Memory B cell (primary cell): ENCODE measurements around the gene CDKN2AIPNL.
"Not testable (repeated sequence)": the region's sequence is repeated elsewhere in the genome, so short reads cannot be mapped to it uniquely, and the experiment has no call there.

Experiments
- ATAC-seq: fragments of 150-1000 bp; cut with Tn5 transposase; 2 replicates; pipeline ENCODE4 v1.10.0; 2021; ENCODE audit warnings: low read depth, mild to moderate bottlenecking, moderate library complexity
- DNase-seq, 2 donors: peaks; one replicate each; pipeline ENCODE4 v3.0.0; 2022; ENCODE audit warnings: low spot score in 2 of 2
- H3K27ac Mint-ChIP-seq: one replicate; pipeline ENCODE4 v1.8.0; 2022; ENCODE audit warnings: mild to moderate bottlenecking, moderate library complexity, mixed read lengths
- H3K27me3 Mint-ChIP-seq: one replicate; pipeline ENCODE4 v1.8.0; 2022; ENCODE audit warnings: mixed read lengths
- H3K36me3 Mint-ChIP-seq: one replicate; pipeline ENCODE4 v1.8.0; 2022; ENCODE audit warnings: mild to moderate bottlenecking, mixed read lengths
- H3K4me1 Mint-ChIP-seq: one replicate; pipeline ENCODE4 v1.8.0; 2022; ENCODE audit warnings: mixed read lengths
- H3K4me3 Mint-ChIP-seq: one replicate; pipeline ENCODE4 v1.8.0; 2022; ENCODE audit warnings: mild to moderate bottlenecking, moderate library complexity, mixed read lengths
- H3K9me3 Mint-ChIP-seq: one replicate; pipeline ENCODE4 v1.8.0; 2022; ENCODE audit warnings: mixed read lengths

CDKN2AIPNL gene

GRCh38 chr5:134403951-134404350, 7.7 kb downstream of the CDKN2AIPNL start:
- Mint-ChIP-seq H3K9me3 (no peaks in the 10 kb centered on the region), H3K27me3 (no peaks in the 10 kb centered on the region), H3K36me3 (peaks cover 8% of the 10 kb centered on the region), H3K27ac (no peak overlapping the region), H3K4me1 (no peaks in the 10 kb centered on the region), H3K4me3 (no peak overlapping the region)
- no peak for ATAC-seq
- no peak for DNase-seq

DNA sequence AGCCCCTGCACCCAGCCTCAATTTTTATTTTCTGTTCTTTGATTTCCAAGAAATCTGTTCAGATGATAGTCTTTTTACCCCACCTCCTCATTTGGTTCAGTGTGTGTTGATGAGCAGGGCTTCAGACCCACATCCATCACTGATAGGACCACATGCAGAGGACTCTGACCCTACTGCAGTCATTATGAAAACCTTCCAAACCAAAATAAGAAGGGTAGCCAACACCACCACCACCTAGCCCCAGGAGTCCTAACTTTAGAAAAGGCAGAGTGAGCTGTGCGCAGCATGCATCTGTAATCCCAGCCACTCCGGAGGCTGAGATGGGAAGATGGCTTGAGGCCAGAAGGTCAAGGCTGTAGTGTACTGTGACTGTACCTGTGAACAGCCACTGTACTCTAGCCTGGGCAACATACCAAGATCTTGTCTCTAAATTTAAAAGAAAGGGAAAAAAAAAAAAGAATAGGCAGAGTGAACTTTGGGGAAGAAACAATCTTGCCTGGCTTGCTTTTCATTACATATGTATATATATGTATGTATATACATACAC, 13.0 kb downstream of the CDKN2AIPNL start:
- peaks cover 11% of the 10 kb centered on the region for H3K36me3 Mint-ChIP-seq
- DNase-seq (no peak), ATAC-seq (no peak)
- H3K27ac Mint-ChIP-seq: peak overlapping the region; percentile 79
- no peaks in the 10 kb centered on the region for H3K27me3 Mint-ChIP-seq
- H3K4me3 Mint-ChIP-seq: no peak overlapping the region
- peaks cover 4% of the 10 kb centered on the region for H3K4me1 Mint-ChIP-seq
- H3K9me3 Mint-ChIP-seq: no peaks in the 10 kb centered on the region

- no peak overlapping the region for H3K27ac Mint-ChIP-seq
- H3K36me3 Mint-ChIP-seq: peaks cover 14% of the 10 kb centered on the region
- H3K9me3 Mint-ChIP-seq: no peaks in the 10 kb centered on the region
- no peak overlapping the region for H3K4me3 Mint-ChIP-seq
- H3K4me1 Mint-ChIP-seq: peaks cover 4% of the 10 kb centered on the region
- no peaks in the 10 kb centered on the region for H3K27me3 Mint-ChIP-seq
- ATAC-seq (no peak), DNase-seq (no peak)
Measured at GRCh38 chr5:134397196-134397595, 14.5 kb downstream of the CDKN2AIPNL start.

DNA sequence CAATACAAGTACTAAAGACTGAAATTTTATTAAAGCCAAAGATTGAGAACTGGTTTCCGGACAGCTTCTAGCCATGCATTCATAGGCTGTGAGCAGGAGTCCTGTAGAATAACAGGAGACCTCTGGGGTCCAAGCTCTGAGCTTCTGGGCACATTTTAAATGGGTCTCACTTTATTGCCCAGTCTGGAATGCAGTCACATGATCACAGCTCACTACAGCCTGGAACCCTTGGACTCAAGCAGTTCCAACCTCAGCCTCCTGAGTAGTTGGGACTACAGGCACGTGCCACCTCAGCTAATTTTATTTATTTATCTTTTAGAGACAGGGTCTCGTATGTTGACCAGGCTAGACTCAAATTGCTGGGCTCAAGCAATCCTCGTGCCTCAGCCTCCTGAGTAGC, 15.4 kb downstream of the CDKN2AIPNL start:
- ATAC-seq: no peak
- H3K27ac Mint-ChIP-seq: no peak overlapping the region
- peaks cover 13% of the 10 kb centered on the region for H3K36me3 Mint-ChIP-seq

GRCh38 chr5:134394932-134395331, 16.7 kb downstream of the CDKN2AIPNL start:
- Mint-ChIP-seq H3K4me3 (no peak overlapping the region), H3K27me3 (no peaks in the 10 kb centered on the region), H3K27ac (no peak overlapping the region), H3K4me1 (peaks cover 4% of the 10 kb centered on the region), H3K9me3 (no peaks in the 10 kb centered on the region), H3K36me3 (peaks cover 14% of the 10 kb centered on the region)
- ATAC-seq (no peak), DNase-seq (no peak)

More for the DNA sequence above, 15.4 kb downstream of the CDKN2AIPNL start:
- Mint-ChIP-seq H3K4me1 (peaks cover 4% of the 10 kb centered on the region), H3K9me3 (no peaks in the 10 kb centered on the region), H3K4me3 (no peak overlapping the region), H3K27me3 (no peaks in the 10 kb centered on the region)
- no peak for DNase-seq

- ATAC-seq: no peak
- H3K27ac Mint-ChIP-seq: no peak overlapping the region
- DNase-seq: no peak
- no peak overlapping the region for H3K4me3 Mint-ChIP-seq
- H3K27me3 Mint-ChIP-seq: no peaks in the 10 kb centered on the region
- peaks cover under 1% of the 10 kb centered on the region for H3K4me1 Mint-ChIP-seq
- no peaks in the 10 kb centered on the region for H3K9me3 Mint-ChIP-seq
- H3K36me3 Mint-ChIP-seq: peaks cover 19% of the 10 kb centered on the region
Measured at GRCh38 chr5:134392301-134392700, 19.4 kb downstream of the CDKN2AIPNL start.

DNA sequence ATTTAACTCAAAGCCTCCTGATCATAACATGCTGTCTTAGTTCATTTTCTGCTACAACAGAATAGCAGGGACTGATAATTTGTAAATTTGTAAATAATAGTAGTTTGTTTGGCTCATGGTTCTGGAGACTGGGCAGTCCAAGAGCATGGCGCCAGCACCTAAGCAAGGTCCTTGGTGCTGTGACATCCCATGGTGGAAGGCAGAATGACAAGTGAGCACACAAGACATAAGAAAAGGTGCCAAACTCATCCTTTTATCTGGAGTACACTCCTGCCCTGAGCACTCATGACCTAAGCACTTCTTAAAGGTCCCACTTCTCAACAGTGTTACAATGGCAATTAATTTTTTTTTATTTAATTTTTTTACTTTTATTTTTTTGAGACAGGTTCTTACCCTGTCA, 24.2 kb downstream of the CDKN2AIPNL start:
- H3K9me3 Mint-ChIP-seq: no peaks in the 10 kb centered on the region
- H3K27ac Mint-ChIP-seq: no peak overlapping the region
- no peak for ATAC-seq
- peaks cover 24% of the 10 kb centered on the region for H3K36me3 Mint-ChIP-seq
- H3K27me3 Mint-ChIP-seq: no peaks in the 10 kb centered on the region
- H3K4me1 Mint-ChIP-seq: peaks cover 2% of the 10 kb centered on the region
- no peak overlapping the region for H3K4me3 Mint-ChIP-seq
- no peak for DNase-seq

DNA sequence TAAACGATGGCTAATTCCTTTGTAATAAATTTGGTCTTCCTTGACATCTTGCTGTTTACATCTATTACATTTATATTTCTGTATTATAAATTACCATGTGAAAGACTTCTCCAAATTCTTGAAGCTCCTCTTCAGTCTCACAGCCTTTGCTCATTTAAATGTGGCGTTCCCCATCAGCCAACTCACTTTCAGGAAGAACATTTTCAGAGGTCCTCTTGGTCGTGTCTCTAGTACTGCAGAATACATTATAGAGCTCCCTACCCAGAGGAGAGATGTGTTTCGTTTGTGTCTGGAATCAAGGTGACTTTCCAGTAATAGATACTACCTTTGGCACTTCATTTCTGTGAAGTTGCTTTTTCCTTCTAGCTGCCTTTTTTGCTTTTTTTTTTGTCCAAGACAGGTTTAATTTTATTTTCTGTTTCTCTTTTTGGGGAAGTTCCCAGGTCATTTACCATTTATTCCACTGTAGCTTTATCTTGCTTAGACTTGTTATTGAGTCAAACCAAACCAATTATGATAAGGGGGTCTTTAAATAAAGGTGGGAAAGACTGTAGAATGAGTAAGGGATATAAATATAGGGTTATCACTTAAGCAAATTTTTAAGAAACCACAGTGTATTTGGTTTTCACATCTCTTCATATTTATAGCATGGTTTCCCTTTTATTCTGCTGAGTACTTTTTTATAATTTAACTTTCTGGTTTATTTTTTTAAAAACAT, 27.5 kb downstream of the CDKN2AIPNL start:
- no peaks in the 10 kb centered on the region for H3K9me3 Mint-ChIP-seq
- peaks cover 2% of the 10 kb centered on the region for H3K4me1 Mint-ChIP-seq
- no peak overlapping the region for H3K4me3 Mint-ChIP-seq
- H3K27me3 Mint-ChIP-seq: no peaks in the 10 kb centered on the region
- H3K27ac Mint-ChIP-seq: peak overlapping the region; percentile 83
- DNase-seq (no peak), ATAC-seq (no peak)
- H3K36me3 Mint-ChIP-seq: peaks cover 20% of the 10 kb centered on the region

DNA sequence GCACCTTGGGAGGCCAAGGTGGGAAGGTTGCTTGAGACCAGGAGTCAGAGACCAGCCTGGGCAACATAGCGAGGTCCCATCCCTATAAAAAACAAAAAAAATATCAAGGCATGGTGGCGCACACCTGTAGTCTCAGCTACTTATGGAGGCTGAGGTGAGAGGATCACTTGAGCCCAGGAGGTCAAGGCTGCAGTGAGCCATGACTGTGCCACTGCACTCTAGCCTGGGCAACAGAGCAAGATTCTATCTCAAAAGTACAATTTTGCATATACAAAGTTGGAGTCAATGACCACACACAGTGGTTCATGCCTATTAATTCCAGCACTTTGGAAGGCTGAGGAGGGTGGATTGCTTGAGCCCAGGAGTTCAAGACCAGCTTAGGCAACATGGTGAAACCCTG, 29.5 kb downstream of the CDKN2AIPNL start:
- DNase-seq, H3K9me3 Mint-ChIP-seq, ATAC-seq, H3K4me1 Mint-ChIP-seq, H3K27me3 Mint-ChIP-seq, H3K4me3 Mint-ChIP-seq, H3K27ac Mint-ChIP-seq: not testable (repeated sequence)
- H3K36me3 Mint-ChIP-seq: peaks cover 16% of the 10 kb centered on the region

DNA sequence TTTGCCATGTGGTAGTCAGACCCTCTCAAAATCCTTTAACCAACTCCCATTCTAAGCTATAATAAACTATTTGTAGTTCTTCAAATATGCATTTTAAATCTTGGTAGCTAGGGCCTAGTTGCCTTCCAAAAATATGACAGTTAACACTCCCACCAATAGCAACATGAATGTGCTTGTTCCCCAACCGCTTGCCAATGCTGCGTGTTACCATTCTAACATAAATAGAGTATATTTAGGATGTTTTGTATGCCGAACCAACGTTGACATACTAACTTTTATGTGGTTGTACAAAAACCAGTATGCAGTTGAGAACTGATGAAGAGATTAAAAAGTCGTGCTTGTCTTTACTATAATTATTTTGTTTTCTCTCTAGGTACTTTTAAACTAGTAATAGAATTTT, 31.3 kb downstream of the CDKN2AIPNL start:
- ATAC-seq (no peak), DNase-seq (no peak)
- peaks cover 18% of the 10 kb centered on the region for H3K36me3 Mint-ChIP-seq
- no peaks in the 10 kb centered on the region for H3K27me3 Mint-ChIP-seq
- H3K27ac Mint-ChIP-seq: no peak overlapping the region
- no peaks in the 10 kb centered on the region for H3K9me3 Mint-ChIP-seq
- H3K4me1 Mint-ChIP-seq: peaks cover 7% of the 10 kb centered on the region
- no peak overlapping the region for H3K4me3 Mint-ChIP-seq

DNA sequence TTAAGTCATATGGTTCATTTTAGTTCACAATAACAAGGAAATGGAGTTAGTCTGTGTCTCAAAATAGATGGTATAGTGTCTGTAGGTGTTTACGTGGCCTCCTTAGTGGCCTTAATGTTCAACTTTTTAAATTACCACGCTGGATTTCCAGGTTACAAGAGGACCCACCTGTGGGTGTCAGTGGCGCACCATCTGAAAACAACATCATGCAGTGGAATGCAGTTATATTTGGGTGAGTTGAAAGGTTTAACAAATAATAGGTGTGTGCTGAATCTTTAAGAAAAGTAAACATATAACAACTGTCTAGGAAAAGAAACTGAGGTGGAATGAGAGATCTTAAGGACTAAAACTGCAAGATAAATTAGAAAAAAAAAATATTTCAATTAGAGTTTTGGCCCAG, 37.4 kb downstream of the CDKN2AIPNL start:
- DNase-seq (no peak), ATAC-seq (no peak)
- Mint-ChIP-seq H3K36me3 (peaks cover 7% of the 10 kb centered on the region), H3K27ac (peak overlapping the region; percentile 45), H3K27me3 (no peaks in the 10 kb centered on the region), H3K4me1 (peaks cover 32% of the 10 kb centered on the region), H3K4me3 (no peak overlapping the region), H3K9me3 (no peaks in the 10 kb centered on the region)

GRCh38 chr5:134373633-134374032, 38.0 kb downstream of the CDKN2AIPNL start:
- H3K36me3 Mint-ChIP-seq, DNase-seq, H3K27ac Mint-ChIP-seq, ATAC-seq, H3K9me3 Mint-ChIP-seq, H3K27me3 Mint-ChIP-seq: not testable (repeated sequence)
- H3K4me1 Mint-ChIP-seq: peaks cover 32% of the 10 kb centered on the region
- H3K4me3 Mint-ChIP-seq: peak overlapping the region; percentile 62

- H3K27ac Mint-ChIP-seq: peak overlapping the region; percentile 99
- H3K27me3 Mint-ChIP-seq: no peaks in the 10 kb centered on the region
- peaks cover 7% of the 10 kb centered on the region for H3K36me3 Mint-ChIP-seq
- H3K4me3 Mint-ChIP-seq: peak overlapping the region; percentile 96
- peaks cover 32% of the 10 kb centered on the region for H3K4me1 Mint-ChIP-seq
- ATAC-seq: no peak
- peak in 1 of 2 donors; percentile 29 for DNase-seq
- no peaks in the 10 kb centered on the region for H3K9me3 Mint-ChIP-seq
Measured at GRCh38 chr5:134371834-134372340, 39.8 kb downstream of the CDKN2AIPNL start.

- H3K4me1 Mint-ChIP-seq: peaks cover 36% of the 10 kb centered on the region
- ATAC-seq (peak; percentile 76), DNase-seq (peak; percentile 98 to 99)
- no peaks in the 10 kb centered on the region for H3K9me3 Mint-ChIP-seq
- no peaks in the 10 kb centered on the region for H3K27me3 Mint-ChIP-seq
- H3K4me3 Mint-ChIP-seq: peak within 1 kb of the TSS; percentile 96
- peaks cover 8% of the 10 kb centered on the region for H3K36me3 Mint-ChIP-seq
- peak within 1 kb of the TSS; percentile 99 for H3K27ac Mint-ChIP-seq
Measured at GRCh38 chr5:134370871-134371833, 40.5 kb downstream of the CDKN2AIPNL start, which contains the start of gene UBE2B. UBE2B (plus strand) TSS chr5:134371569; CDS start chr5:134371596, 27 bp downstream.
